ENCODE data around the gene STXBP4. TPM values are rescaled to one million over a fixed set of nuclear protein-coding genes. Genes with fewer than 3 reads are reported as not detected.

STXBP4 gene
- total and polyA plus RNA-seq, 2 experiments from 2014 or later = 25.0 to 52.1 TPM

- 0 out of 2 replicates have a peak, but pooled peaks cover 9% of the 10 kb centered on the region for H4K20me1 ChIP-seq (replicated peaks; ENCODE audit: insufficient read depth)
- H3K27me3 Mint-ChIP-seq (ENCODE audit: insufficient read depth, low read depth, poor library complexity) = peaks cover 4% of the 10 kb centered on the region
- H2AFZ ChIP-seq = no peak overlapping the region; the same call in 1 of the 2 replicates
- H3F3A ChIP-seq (replicated peaks; ENCODE audit: low read depth) = no peaks in the 10 kb centered on the region
- no peaks in the 10 kb centered on the region for H3K9me3 Mint-ChIP-seq
- peaks cover 12% of the 10 kb centered on the region for H3K4me1 Mint-ChIP-seq
- TF ChIP-seq JUNB (IDR thresholded peaks at IDR 0.05; ENCODE audit: unreplicated experiment) = no peak
- TF ChIP-seq, protein P1, sequence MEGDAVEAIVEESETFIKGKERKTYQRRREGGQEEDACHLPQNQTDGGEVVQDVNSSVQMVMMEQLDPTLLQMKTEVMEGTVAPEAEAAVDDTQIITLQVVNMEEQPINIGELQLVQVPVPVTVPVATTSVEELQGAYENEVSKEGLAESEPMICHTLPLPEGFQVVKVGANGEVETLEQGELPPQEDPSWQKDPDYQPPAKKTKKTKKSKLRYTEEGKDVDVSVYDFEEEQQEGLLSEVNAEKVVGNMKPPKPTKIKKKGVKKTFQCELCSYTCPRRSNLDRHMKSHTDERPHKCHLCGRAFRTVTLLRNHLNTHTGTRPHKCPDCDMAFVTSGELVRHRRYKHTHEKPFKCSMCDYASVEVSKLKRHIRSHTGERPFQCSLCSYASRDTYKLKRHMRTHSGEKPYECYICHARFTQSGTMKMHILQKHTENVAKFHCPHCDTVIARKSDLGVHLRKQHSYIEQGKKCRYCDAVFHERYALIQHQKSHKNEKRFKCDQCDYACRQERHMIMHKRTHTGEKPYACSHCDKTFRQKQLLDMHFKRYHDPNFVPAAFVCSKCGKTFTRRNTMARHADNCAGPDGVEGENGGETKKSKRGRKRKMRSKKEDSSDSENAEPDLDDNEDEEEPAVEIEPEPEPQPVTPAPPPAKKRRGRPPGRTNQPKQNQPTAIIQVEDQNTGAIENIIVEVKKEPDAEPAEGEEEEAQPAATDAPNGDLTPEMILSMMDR (conservative IDR thresholded peaks at IDR 0.05; ENCODE audit: low read depth in 2 of 2) = 0 out of 4 replicates have a peak, but pooled peaks of 1 of the 2 experiments have one; percentile 33
- TF ChIP-seq STAT1 (IDR thresholded peaks at IDR 0.05; ENCODE audit: unreplicated experiment) = no peak
- no peak for TF ChIP-seq EZH2 (IDR thresholded peaks at IDR 0.05; ENCODE audit: low read depth, unreplicated experiment)
- no peak for TF ChIP-seq NANOG (IDR thresholded peaks at IDR 0.05; ENCODE audit: borderline replicate concordance)
- no peak for TF ChIP-seq ZNF331 (CRISPR knock-in tag; IDR thresholded peaks at IDR 0.05; ENCODE audit: low read depth)
- H3K36me3 Mint-ChIP-seq (ENCODE audit: low read depth) = peaks cover 33% of the 10 kb centered on the region
- peak; percentile 16 for ATAC-seq
- H3K79me2 ChIP-seq (replicated peaks; ENCODE audit: insufficient read depth) = peaks cover 71% of the 10 kb centered on the region
- peaks cover 12% of the 10 kb centered on the region; the same call in 1 of the 2 replicates for H3K4me1 ChIP-seq (ENCODE audit: insufficient read depth)
- no peak overlapping the region; the same call in 1 of the 2 replicates for H3K27ac Mint-ChIP-seq
- H3K4me3 Mint-ChIP-seq = no peak overlapping the region
- H3K4me2 ChIP-seq = peak overlapping the region; percentile 99
- DNase-seq (ENCODE audit: low spot score) = peak; percentile 22
- H3K27ac ChIP-seq (ENCODE audit: low read depth) = peak overlapping the region; percentile 72; the same call in 1 of the 2 replicates
- peaks cover 6% of the 10 kb centered on the region; the same call in 1 of the 2 replicates for H3K36me3 ChIP-seq (ENCODE audit: insufficient read depth)
- no peaks in the 10 kb centered on the region for H3K27me3 ChIP-seq (ENCODE audit: insufficient read depth)
- no peaks in the 10 kb centered on the region for H3K9me2 ChIP-seq (ENCODE audit: insufficient read depth)
- peak overlapping the region; percentile 97 for H3K4me3 ChIP-seq
Observed at GRCh38 chr17:54967621-54968261, 824 bp upstream of the STXBP4 start.

DNA sequence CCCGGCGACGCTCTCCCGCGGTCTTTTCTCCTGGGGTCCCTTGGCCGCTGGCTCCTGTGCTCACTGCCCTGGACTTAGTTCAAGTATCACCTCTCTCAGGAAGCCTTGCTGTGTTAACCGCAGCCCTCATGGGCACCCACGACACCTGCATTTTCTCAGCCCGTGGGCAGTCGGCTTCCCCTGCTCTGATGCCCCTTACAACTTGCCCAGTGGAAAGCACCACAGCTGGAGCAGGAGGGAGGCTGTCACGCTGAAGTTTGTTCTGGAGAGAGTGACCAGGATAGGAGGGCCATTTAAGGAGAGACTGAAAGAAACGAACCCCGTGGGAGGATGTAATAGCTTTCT is 395 bp downstream of the STXBP4 start:
- Histone ChIP-seq H3K36me3 (ENCODE audit: insufficient read depth) (no peaks in the 10 kb centered on the region; the same call in 1 of the 2 replicates), H4K20me1 (replicated peaks; ENCODE audit: insufficient read depth) (0 out of 2 replicates have a peak, but pooled peaks cover 9% of the 10 kb centered on the region), H3K79me2 (replicated peaks; ENCODE audit: insufficient read depth) (peaks cover 83% of the 10 kb centered on the region), H3K27ac (ENCODE audit: low read depth) (no peak overlapping the region), H3K27me3 (ENCODE audit: insufficient read depth) (no peaks in the 10 kb centered on the region), H3K4me2 (peak overlapping the region; percentile 99), H3K4me1 (ENCODE audit: insufficient read depth) (peaks cover 12% of the 10 kb centered on the region; the same call in 1 of the 2 replicates), H3F3A (replicated peaks; ENCODE audit: low read depth) (no peaks in the 10 kb centered on the region), H3K9me2 (ENCODE audit: insufficient read depth) (no peaks in the 10 kb centered on the region), H2AFZ (peak overlapping the region; percentile 99), H3K4me3 (peak overlapping the region; percentile 97)
- no peaks in the 10 kb centered on the region for H3K9me3 Mint-ChIP-seq
- no peak overlapping the region for H3K4me3 Mint-ChIP-seq
- no peak for DNase-seq (ENCODE audit: low spot score)
- peaks cover 21% of the 10 kb centered on the region for H3K36me3 Mint-ChIP-seq (ENCODE audit: low read depth)
- peaks cover 12% of the 10 kb centered on the region for H3K4me1 Mint-ChIP-seq
- no peak overlapping the region for H3K27ac Mint-ChIP-seq
- peak; percentile 44 for ATAC-seq
- H3K27me3 Mint-ChIP-seq (ENCODE audit: insufficient read depth, low read depth, poor library complexity) = peaks cover 4% of the 10 kb centered on the region
- TF ChIP-seq EZH2 (IDR thresholded peaks at IDR 0.05; ENCODE audit: low read depth, unreplicated experiment) (no peak), POLR2AphosphoS5 (IDR thresholded peaks at IDR 0.05; ENCODE audit: low read depth) (no peak), JUNB (IDR thresholded peaks at IDR 0.05; ENCODE audit: unreplicated experiment) (no peak), ZNF462 (CRISPR knock-in tag; IDR thresholded peaks at IDR 0.05) (no peak), ZNF331 (CRISPR knock-in tag; IDR thresholded peaks at IDR 0.05; ENCODE audit: low read depth) (no peak)
- TF ChIP-seq, protein P2, sequence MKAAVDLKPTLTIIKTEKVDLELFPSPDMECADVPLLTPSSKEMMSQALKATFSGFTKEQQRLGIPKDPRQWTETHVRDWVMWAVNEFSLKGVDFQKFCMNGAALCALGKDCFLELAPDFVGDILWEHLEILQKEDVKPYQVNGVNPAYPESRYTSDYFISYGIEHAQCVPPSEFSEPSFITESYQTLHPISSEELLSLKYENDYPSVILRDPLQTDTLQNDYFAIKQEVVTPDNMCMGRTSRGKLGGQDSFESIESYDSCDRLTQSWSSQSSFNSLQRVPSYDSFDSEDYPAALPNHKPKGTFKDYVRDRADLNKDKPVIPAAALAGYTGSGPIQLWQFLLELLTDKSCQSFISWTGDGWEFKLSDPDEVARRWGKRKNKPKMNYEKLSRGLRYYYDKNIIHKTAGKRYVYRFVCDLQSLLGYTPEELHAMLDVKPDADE (IDR thresholded peaks at IDR 0.05) = no peak
